ENCODE measurements around the gene GPC1.

The GPC1 gene

DNA sequence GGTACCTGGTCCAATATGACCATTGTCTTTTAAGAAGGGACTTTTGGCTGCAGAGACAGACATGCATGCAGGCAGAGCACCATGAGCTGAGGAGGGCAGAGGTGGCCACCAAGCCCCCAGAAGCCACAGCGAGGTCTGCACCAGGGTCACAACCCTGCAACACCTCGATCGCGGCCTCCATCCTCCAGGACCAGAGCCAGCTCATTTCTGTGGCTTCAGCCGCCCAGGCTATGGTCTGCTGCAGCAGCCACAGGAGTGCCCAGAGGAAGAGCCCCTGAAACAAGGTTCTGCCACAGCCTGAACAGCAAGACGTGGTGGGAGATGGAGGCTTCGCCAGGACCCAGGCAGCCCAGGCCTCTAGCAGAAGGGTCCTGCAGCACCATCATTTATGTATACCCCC is 68.4 kb downstream of the GPC1 start:
- DNase-seq: no peak

DNA sequence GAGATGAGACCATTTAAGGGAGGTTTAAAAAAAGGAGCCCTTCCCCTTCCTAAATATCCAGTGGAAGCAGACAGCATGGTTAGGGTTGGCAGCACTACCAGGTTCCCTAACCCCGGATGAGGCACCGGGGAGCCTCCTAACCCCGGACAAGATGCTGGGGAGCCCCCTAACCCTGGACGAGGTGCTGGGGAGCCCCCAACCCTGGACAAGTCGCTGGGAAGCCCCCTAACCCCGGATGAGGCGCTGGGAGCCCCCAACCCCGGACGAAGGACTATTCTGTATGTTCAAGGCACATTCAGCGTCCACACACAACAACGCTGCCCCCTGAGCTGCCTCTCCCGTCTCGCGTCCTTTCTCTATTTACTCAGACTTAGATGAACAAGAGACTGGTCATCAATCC is 70.4 kb downstream of the GPC1 start:
- DNase-seq: no peak

DNA sequence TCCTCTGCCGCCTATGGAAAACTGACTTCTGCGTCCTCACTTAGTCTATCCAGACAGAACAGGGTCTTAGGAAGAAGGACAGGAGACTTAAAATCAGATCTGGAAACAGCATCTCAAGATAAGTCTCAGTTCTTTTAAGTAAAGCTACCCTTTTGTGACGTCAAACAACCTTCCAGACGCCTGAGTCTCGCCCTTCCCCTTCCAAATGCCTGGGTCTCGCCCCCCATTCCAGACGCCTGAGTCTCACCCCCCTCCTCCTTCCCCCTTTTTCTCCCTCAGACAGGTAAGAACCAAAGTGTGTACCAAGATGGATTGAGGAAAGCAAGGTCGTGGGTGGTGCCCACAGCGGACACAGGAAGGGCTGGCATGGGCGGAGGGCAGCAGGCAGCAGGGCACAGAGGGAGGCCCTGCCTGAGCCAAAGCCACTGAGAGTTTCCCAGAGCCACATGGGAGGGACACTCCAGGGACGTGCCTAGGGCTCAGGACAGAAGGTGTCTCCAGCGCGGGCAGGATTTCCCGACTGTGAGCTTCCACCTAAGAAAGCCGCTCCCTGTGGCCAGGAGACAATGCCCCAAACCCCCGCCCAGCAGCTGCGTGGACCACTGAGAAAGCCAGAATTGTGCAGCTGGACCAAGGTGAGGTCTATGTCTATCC is 71.1 kb downstream of the GPC1 start:
- no peak for DNase-seq

DNA sequence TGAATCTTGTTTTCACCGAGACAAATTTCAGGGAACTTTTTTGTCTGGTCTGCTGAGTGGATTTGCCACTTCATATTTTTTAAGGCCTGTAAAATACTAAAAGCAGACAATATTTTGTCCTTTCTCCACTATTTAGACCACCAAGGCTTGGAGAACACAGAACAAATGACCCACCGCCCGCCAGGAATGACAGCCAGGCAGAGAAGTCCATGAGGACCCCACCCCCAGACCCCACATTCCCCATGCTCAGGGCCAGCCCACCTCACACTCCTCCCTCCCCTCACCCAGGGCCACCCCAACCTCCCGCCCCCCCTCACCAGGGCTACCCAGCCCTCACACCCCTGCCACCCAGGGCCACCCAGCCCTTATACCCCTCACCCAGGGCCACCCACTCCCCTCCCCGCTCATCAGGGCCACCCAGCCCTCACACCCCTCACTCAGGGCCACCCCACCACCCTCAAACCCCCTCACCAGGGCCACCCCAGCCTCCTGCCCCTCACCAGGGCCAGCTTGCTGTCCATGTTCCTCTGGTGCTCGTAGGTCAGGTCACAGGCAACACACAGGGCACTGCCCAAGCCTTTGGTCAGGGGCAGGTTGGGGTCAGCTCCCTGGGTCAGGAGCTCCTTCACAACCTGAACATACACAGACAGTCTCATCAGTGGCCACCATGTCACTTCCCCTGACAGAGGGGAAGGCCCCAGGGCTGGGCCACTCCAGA is 71.8 kb downstream of the GPC1 start:
- DNase-seq: no peak

DNA sequence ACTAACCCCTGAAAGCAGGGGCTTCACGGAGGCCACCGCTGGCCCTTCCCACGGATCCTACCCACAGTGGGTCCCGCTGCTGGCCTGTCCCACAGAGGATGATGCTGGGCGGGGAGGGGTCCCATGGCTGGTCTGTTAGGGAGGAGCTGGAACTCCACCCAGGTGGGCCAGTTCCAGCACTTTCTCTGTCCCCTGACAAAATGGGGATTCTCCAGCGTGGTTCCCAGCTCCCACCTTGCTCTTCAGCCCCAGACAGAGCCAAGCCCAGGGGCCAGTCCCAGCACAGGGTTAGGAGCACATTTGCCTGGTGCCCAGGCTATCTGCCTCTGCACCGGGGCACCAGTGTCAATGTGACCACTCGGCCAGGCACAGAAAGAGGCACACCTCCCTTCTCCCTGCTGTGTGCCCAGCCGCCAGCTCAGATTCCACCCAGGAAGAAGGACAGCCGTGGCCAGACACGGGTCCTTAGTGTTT is 72.4 kb downstream of the GPC1 start:
- DNase-seq: no peak

DNA sequence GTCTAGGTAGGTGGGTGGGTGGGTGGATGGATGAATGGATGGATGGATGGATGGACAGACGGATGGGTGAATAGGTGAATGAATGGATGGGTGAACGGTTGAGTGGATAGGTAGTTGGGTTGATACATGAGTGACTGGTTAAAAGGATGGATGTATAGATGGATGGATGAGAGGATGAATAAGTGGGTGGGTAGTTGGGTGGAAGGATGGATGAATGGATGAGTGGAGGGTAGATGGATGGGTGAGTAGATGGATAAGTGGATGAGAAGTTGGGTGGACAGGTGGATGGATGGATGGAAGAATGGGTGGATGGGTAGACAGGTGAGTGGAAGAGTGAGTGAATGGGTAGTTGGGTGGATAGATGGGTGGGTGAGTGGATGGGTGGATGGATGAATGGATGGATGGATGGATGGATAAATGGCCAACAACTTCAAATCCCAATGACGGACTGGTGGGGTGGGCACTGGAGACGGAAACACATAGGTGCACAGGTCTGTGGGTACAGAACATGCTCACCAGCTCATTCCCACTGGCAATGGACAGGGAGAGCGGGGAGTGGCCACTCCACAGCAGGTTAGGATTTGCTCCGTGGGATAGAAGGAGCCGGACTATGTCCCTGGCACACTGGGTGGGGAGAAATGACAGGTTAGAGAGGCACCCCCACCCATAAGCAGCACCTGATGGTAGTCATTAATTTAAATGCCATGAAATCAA is 73.5 kb downstream of the GPC1 start:
- no peak for DNase-seq

DNA sequence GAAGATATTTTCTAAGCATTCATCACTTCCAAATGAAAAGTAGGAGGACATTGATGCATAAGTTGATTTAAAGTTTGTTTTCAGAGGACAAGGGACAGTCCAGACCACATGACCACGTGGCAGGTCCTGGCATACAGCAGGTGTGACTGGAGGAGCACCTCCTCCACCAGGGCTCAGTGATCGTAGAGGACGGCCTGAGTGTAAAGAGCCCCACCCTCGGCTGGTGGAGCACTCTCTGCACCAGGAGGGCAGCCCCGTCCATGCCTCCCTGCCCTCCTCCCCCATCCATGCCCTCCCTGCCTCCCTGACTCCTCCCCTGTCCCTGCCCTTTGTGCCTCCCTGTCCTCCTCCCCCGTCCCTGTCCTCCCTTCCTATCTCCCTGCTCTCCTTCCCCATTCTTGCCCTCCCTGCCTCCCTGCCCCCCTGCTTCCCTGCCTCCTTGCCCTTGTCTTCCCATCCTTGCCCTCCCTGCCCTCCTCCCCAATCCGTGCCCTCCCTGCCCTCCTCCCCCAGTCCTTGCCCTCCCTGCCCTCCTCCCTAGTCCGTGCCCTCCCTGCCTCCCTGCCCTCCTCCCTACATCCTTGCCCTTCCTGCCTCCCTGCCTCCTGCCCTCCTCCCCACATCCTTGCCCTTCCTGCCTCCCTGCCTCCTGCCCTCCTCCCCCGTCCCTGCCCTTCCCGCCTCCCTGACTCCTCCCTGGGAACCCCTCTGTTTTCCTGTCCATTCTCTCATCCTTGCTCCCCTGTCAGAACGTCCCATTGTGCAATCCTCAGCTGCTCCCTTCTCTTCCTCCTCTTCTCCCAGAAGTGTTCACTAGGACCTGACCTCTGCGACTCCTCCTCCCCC is 74.4 kb downstream of the GPC1 start:
- no peak for DNase-seq

DNA sequence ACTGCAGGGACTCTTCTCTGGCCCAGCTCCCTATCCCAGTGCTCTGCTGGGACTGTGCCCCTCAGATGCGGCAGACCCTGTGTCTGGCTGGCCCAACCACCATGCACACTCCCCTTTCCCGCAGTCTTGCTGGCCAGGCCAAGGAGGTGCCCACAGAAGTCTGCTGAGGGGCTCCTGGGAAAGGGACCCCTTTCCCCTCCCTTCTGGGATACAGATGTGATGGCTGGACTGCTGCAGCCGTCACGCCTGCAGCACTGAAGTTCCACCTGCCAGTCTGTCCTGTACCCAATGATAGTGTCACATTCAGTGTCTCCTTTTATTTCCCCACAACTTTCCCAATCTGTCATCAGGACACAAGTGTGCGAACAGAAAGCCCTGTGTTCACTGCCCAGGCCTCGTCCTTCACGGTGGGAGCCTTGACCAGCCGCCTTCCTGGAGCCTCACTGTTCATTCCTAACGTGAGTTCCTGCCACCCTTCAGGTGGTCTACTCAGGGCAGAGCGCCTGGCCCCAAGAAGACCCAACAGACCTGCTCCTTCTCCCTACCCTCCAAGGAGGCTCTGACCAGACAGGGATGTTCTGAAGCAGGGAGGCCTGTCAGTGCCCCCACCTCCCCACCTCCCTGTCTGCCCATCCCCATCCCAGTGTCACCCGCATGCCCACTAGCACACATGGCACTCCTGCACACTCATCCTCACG is 75.2 kb downstream of the GPC1 start:
- no peak for DNase-seq

DNA sequence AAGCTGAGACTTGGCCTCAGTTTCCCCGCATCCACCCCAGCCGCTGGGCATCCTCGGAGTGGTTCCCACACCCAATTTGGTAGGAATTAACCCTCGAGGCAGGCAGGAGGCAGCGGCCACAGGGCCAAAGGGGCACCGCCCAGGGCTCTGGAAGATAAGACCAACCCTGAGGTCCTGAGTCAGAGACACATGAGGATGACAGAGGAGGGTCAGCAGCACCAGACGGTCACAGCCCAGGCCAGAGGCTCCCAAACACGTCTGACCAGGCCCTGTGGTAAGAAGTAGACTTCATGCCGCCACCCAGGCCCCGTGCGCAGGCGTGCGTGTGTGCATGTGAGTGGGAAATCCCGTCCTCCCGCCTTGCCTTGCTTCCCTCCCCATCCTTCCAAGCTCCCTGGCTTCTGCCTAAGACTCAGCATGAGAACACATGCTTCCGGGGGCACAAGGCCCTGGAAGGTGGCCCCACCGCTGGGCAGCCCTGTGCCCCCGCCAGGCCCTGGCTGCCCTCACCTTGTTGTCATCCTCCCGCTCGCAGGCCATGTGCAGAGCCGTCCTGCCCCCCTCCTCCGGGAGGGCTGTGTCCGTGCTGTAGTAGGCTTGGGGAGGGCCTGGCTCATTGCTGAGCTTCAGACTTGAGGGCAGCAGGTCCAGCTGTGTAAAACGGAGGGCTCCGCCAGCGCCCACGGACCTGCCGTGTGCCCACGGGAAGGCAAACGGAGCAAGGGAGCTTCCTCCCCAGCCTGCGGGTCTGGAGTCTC is 76.1 kb downstream of the GPC1 start:
- DNase-seq: no peak

DNA sequence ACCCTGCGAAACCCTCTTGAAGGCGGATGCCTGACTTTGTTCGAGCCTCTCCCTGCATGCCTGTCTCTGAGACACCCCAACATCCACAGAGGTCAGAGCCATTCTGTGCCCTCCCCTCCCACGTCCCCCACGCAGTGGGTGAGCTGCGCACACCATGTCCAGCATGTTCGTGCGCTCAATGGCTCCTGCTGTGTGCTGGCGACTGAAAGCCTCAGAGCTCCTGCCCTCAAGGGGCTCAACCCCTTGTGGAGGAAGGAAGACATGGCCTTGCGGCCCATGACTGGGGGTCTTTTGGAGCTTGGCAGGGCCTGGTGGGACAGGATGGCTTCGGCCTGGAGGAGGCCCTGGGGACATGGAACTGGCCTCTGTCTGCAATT is 76.6 kb downstream of the GPC1 start:
- no peak for DNase-seq

DNA sequence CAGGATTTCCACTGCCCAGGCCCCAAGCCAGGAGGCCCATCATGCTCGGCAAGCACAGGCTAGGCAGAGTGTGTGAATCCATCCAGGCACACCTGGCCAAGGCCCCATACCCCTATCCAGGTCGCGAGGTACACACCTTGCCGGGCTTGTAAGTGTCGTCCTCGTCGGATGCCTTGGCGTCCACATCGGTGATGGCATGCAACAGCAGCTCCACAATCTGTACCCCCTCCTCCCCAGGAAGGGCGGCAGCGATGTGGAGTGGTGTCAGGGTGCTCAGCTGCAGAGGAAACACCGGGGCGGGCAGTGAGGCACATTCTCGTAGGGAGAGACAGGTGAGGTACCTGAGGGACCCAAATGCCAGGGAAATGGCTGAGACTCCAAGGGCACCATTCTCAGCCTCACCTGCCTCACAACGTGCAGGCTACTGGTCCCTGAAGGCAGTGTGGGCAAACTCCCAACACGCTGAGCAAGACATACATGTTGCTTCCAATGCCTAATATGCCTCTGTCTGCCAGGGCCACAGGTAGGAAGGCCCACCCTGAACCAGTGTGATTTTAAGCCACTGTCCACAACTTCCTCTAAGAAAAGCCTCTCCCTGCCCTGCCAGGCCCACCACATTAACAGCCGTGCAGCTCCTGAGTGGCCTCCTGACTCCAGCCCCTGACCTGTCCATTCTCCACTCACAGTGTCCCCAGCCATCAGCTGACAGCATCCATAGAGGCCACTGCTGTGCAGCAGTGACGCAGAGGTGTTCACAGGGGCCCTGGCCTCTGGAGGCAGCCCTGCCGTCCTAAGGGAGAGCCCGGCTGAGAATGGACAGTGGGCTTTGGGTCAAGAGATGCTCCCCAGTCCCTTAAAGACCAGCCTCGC is 77.4 kb downstream of the GPC1 start:
- DNase-seq: no peak

DNA sequence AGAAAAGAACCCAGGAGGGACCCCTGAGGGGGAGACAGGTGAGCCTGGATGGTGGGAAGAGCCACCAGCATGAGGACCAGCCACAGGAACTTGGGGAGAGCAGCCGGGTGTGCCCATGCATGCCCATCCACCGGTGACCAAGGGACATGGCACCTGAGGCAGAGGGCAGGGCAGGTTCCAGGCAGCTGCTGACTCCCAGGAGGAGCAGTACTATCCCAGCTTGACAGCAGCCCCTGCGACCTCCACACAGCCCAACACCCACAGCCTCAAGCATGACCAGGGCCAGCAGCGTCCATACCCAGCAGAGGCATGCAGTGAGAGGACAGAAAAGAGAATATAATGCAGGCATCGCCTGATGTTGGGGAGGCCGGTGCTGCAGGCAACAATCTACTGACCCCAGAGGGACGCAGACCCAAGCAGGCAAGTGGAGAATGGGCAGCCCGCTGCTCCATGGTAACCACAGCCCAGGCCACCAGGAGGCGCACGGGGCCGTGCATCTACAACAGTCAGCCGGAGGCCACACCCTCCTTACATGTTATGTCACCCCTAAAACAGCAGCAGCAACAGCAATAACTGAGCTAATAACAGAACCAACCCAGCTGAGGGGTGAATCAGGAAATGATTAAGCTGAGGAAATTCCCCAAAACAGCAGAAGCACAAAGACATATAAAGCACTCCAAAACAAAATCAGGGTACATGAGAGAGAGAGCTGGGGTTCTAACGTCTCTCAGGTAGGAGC is 78.3 kb downstream of the GPC1 start:
- no peak for DNase-seq

DNA sequence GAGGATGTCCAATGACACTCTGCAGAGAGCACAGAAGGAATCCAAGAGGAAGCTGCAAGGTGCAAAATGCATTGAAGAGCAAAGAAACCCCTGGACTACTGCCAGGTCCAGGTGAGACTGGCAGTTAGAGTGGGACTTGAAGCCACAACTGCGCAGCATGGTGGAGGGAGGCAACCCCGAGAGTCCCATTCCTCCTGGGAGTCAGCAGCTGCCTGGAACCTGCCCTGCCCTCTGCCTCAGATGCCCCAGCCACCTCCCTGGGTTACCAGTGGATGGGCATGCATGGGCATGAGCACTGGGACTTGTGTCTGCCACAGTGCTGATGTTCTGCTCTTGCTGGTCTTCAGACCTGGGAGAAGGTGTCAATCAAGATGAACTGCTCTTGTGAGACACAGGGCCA is 79.2 kb downstream of the GPC1 start:
- DNase-seq: no peak

DNA sequence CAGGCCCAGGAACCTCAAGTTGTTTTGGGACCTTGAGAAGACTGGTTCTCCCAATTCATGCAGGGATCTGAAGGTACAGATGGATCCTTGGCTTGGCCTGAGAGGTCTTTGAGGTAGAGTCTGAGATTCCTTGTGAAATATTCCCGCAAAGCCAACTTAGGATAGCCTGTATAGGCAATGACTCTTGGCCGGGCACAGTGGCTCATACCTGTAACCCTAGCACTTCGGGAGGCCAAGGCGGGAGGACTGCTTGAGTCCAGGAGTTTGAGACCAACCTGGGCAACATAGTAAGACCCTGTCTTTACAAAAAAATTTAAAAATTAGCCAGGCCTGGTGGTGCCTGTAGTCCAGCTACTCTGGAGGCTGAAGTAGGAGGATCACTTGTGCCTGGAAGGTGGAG is 81.9 kb downstream of the GPC1 start:
- no peak for DNase-seq
